Measurements from ENCODE around the gene KLHL29. TPM values are rescaled to one million over a fixed set of nuclear protein-coding genes. Genes with fewer than 3 reads are reported as not detected.
A peak's percentile ranks its signal among the peaks of the same experiment; 100 is the strongest.

Gene KLHL29
- total RNA-seq, 1 donor from 2014 or later, result 8.0 TPM

GRCh38 chr2:23607925-23608324, 222.9 kb downstream of the KLHL29 start:
- H3K4me3 Mint-ChIP-seq (ENCODE audit: unreplicated experiment), result no peak overlapping the region
- no peak for DNase-seq (ENCODE audit: low spot score)
- no peak overlapping the region for H3K27ac Mint-ChIP-seq (ENCODE audit: unreplicated experiment)
- no peaks in the 10 kb centered on the region for H3K27me3 Mint-ChIP-seq (ENCODE audit: low read depth)
- H3K9me3 Mint-ChIP-seq (ENCODE audit: low read depth), result peaks cover 20% of the 10 kb centered on the region
- no peaks in the 10 kb centered on the region for H3K4me1 Mint-ChIP-seq (ENCODE audit: low read depth)
- no peak for TF ChIP-seq CTCF (IDR thresholded peaks at IDR 0.05)
- peaks cover 13% of the 10 kb centered on the region for H3K36me3 Mint-ChIP-seq (ENCODE audit: low read depth)

GRCh38 chr2:23609254-23609653, 224.3 kb downstream of the KLHL29 start:
- peaks cover 13% of the 10 kb centered on the region for H3K36me3 Mint-ChIP-seq (ENCODE audit: low read depth)
- no peaks in the 10 kb centered on the region for H3K4me1 Mint-ChIP-seq (ENCODE audit: low read depth)
- H3K9me3 Mint-ChIP-seq (ENCODE audit: low read depth), result peaks cover 20% of the 10 kb centered on the region
- no peak overlapping the region for H3K27ac Mint-ChIP-seq (ENCODE audit: unreplicated experiment)
- no peak for TF ChIP-seq CTCF (IDR thresholded peaks at IDR 0.05)
- no peaks in the 10 kb centered on the region for H3K27me3 Mint-ChIP-seq (ENCODE audit: low read depth)
- H3K4me3 Mint-ChIP-seq (ENCODE audit: unreplicated experiment), result no peak overlapping the region
- peak; percentile 39 for DNase-seq (ENCODE audit: low spot score)

- Mint-ChIP-seq H3K27me3 (ENCODE audit: low read depth) (no peaks in the 10 kb centered on the region), H3K4me3 (ENCODE audit: unreplicated experiment) (no peak overlapping the region), H3K27ac (ENCODE audit: unreplicated experiment) (no peak overlapping the region), H3K36me3 (ENCODE audit: low read depth) (peaks cover 9% of the 10 kb centered on the region), H3K9me3 (ENCODE audit: low read depth) (peaks cover 17% of the 10 kb centered on the region), H3K4me1 (ENCODE audit: low read depth) (peaks cover 5% of the 10 kb centered on the region)
- DNase-seq (ENCODE audit: low spot score), result no peak
- no peak for TF ChIP-seq CTCF (IDR thresholded peaks at IDR 0.05)
Observed at GRCh38 chr2:23611839-23612238, 226.9 kb downstream of the KLHL29 start.

- H3K9me3 Mint-ChIP-seq (ENCODE audit: low read depth), result peaks cover 14% of the 10 kb centered on the region
- H3K36me3 Mint-ChIP-seq (ENCODE audit: low read depth), result peaks cover 7% of the 10 kb centered on the region
- peak; percentile 68 for DNase-seq (ENCODE audit: low spot score)
- no peaks in the 10 kb centered on the region for H3K27me3 Mint-ChIP-seq (ENCODE audit: low read depth)
- no peak for TF ChIP-seq CTCF (IDR thresholded peaks at IDR 0.05)
- peaks cover 28% of the 10 kb centered on the region for H3K4me1 Mint-ChIP-seq (ENCODE audit: low read depth)
- H3K27ac Mint-ChIP-seq (ENCODE audit: unreplicated experiment), result no peak overlapping the region
- no peak overlapping the region for H3K4me3 Mint-ChIP-seq (ENCODE audit: unreplicated experiment)
Observed at GRCh38 chr2:23614701-23615100, 229.7 kb downstream of the KLHL29 start.

- Mint-ChIP-seq H3K36me3 (ENCODE audit: low read depth) (peaks cover 5% of the 10 kb centered on the region), H3K27me3 (ENCODE audit: low read depth) (no peaks in the 10 kb centered on the region), H3K27ac (ENCODE audit: unreplicated experiment) (no peak overlapping the region), H3K9me3 (ENCODE audit: low read depth) (peaks cover 13% of the 10 kb centered on the region), H3K4me1 (ENCODE audit: low read depth) (peaks cover 33% of the 10 kb centered on the region), H3K4me3 (ENCODE audit: unreplicated experiment) (no peak overlapping the region)
- peak; percentile 82 for DNase-seq (ENCODE audit: low spot score)
- TF ChIP-seq CTCF (IDR thresholded peaks at IDR 0.05), result no peak
Observed at GRCh38 chr2:23615216-23616020, 230.4 kb downstream of the KLHL29 start.

Measured in chondrocyte (in vitro differentiated cells).